SK-N-SH (cell line): ENCODE measurements around the gene PIAS1. TPM values are rescaled to one million over a fixed set of nuclear protein-coding genes. Genes with fewer than 3 reads are reported as not detected.

Experiments used
- CTCF ChIA-PET: fragments of 300-600, 350-600 bp; formaldehyde crosslinking; extraction: SDS; loops from one replicate; lab custom pipeline; 2021; lab: Yijun Ruan, JAX
- POLR2A ChIA-PET: fragments of 350-600 bp; sonication (Branson Sonifier 250); formaldehyde crosslinking; extraction: SDS; loops from one replicate; lab custom pipeline; 2020; ENCODE audit warnings: antibody characterized with exemption, inconsistent platforms; lab: Yijun Ruan, JAX
- DNase-seq: peaks from one replicate; pipeline ENCODE4 v3.0.0; 2012
- H2AFZ ChIP-seq: fragments of 200-600 bp; sonication (generic); 2 replicates; pipeline ENCODE4 v1.8.1; 2016; ENCODE audit warnings: antibody characterized with exemption, mild to moderate bottlenecking, low read depth
- H3F3A ChIP-seq: fragments of 200-600 bp; sonication (generic); replicated peaks from 2 replicates; pipeline ENCODE3; 2016; ENCODE audit warnings: antibody characterized with exemption, mild to moderate bottlenecking; ENCODE audit not compliant: insufficient read depth
- H3K27ac ChIP-seq, 2 experiments: fragments of 200-500 bp in 1 of 2; fragments of 200-600 bp in 1 of 2; sonication (Bioruptor generic) in 1 of 2; sonication (generic), shearing (Covaris generic) in 1 of 2; 2 replicates each; pipeline versions ENCODE4 v1.5.1 to v1.6.1; 2014 to 2016; ENCODE audit warnings: low read depth in 2 of 2, inconsistent platforms in 1 of 2, low read length in 1 of 2, mild to moderate bottlenecking in 1 of 2, mixed read lengths in 1 of 2
- H3K27me3 ChIP-seq: fragments of 200-600 bp; sonication (generic), shearing (Covaris generic); 2 replicates; pipeline ENCODE4 v1.6.1; 2016; ENCODE audit warnings: mixed run types; ENCODE audit not compliant: insufficient read depth
- H3K36me3 ChIP-seq, 2 experiments: fragments of 200-500 bp in 1 of 2; fragments of 200-600 bp in 1 of 2; sonication (Bioruptor generic) in 1 of 2; sonication (generic) in 1 of 2; replicated peaks in 1 of 2; 2 replicates each; pipeline versions ENCODE3 to v1.5.1; 2014 to 2016; ENCODE audit warnings: low read length in 1 of 2, mild to moderate bottlenecking in 1 of 2; ENCODE audit not compliant: insufficient read depth in 2 of 2, control insufficient read depth in 1 of 2
- H3K4me1 ChIP-seq, 2 experiments: fragments of 200-500 bp in 1 of 2; fragments of 200-600 bp in 1 of 2; sonication (Bioruptor generic) in 1 of 2; sonication (generic), shearing (Covaris generic) in 1 of 2; 2 replicates each; pipeline versions ENCODE4 v1.5.1 to v1.6.1; 2014 to 2016; ENCODE audit warnings: low read depth in 1 of 2, low read length in 1 of 2, mixed run types in 1 of 2; ENCODE audit not compliant: insufficient read depth in 2 of 2, control insufficient read depth in 1 of 2
- H3K4me2 ChIP-seq: fragments of 200-600 bp; sonication (generic), shearing (Covaris generic); 2 replicates; pipeline ENCODE4 v1.6.1; 2017; ENCODE audit warnings: mixed run types
- H3K4me3 ChIP-seq, 2 experiments: fragments of 200-500 bp in 1 of 2; fragments of 200-600 bp in 1 of 2; sonication (Bioruptor generic) in 1 of 2; sonication (generic), shearing (Covaris generic) in 1 of 2; 2 replicates each; pipeline versions ENCODE4 v1.5.1 to v1.8.1; 2014 to 2016; ENCODE audit warnings: low read depth in 2 of 2, inconsistent platforms in 1 of 2, low read length in 1 of 2, mild to moderate bottlenecking in 1 of 2, mixed read lengths in 1 of 2, moderate library complexity in 1 of 2
- H3K79me2 ChIP-seq: fragments of 200-600 bp; sonication (generic); 2 replicates; pipeline ENCODE4 v1.8.1; 2017; ENCODE audit warnings: mild to moderate bottlenecking; ENCODE audit not compliant: insufficient read depth
- H3K9ac ChIP-seq: fragments of 200-600 bp; sonication (generic); 2 replicates; pipeline ENCODE4 v1.6.1; 2017; ENCODE audit warnings: mixed run types
- H3K9me2 ChIP-seq: fragments of 200-600 bp; sonication (generic); 2 replicates; pipeline ENCODE4 v1.6.1; 2017; ENCODE audit warnings: mixed run types
- H3K9me3 ChIP-seq: fragments of 200-600 bp; sonication (generic); 2 replicates; pipeline ENCODE4 v1.6.1; 2017; ENCODE audit warnings: mixed run types, mild to moderate bottlenecking, moderate library complexity
- H4K20me1 ChIP-seq: fragments of 200-600 bp; sonication (generic); 2 replicates; pipeline ENCODE4 v1.6.1; 2017; ENCODE audit warnings: mild to moderate bottlenecking, mixed run types; ENCODE audit not compliant: insufficient read depth
- CTCF ChIP-seq: fragments of 200-600 bp; sonication (generic); IDR thresholded peaks from 2 replicates; pipeline ENCODE4 v1.6.1; 2017; ENCODE audit warnings: antibody characterized with exemption, mild to moderate bottlenecking, moderate library complexity
- ELF1 ChIP-seq: IDR thresholded peaks from 2 replicates; pipeline ENCODE4 v1.4.0; 2012
- EZH2phosphoT487 ChIP-seq: fragments of 200-600 bp; sonication (generic); IDR thresholded peaks from 2 replicates; pipeline ENCODE4 v1.6.1; 2017; ENCODE audit warnings: low read depth, mixed run types, mild to moderate bottlenecking, antibody characterized with exemption, moderate library complexity, borderline replicate concordance
- FOXM1 ChIP-seq: IDR thresholded peaks from 2 replicates; pipeline ENCODE4 v1.4.0; 2012; ENCODE audit warnings: low read depth, mild to moderate bottlenecking
- GABPA ChIP-seq: IDR thresholded peaks from 2 replicates; pipeline ENCODE4 v1.4.0; 2012; ENCODE audit warnings: low read depth, mild to moderate bottlenecking
- IRF3 ChIP-seq: fragments of 150-350 bp; IDR thresholded peaks from 2 replicates; pipeline ENCODE4 v1.6.1; 2016; ENCODE audit warnings: mild to moderate bottlenecking, low read depth, low read length
- JUND ChIP-seq: IDR thresholded peaks from 2 replicates; pipeline ENCODE4 v1.4.0; 2012
- MEF2A ChIP-seq: IDR thresholded peaks from 2 replicates; pipeline ENCODE4 v1.4.0; 2012; ENCODE audit warnings: low read depth, borderline replicate concordance
- NRF1 ChIP-seq: IDR thresholded peaks from 2 replicates; pipeline ENCODE4 v1.6.1; 2012; ENCODE audit warnings: low read depth, mild to moderate bottlenecking, low read length
- PBX3 ChIP-seq: IDR thresholded peaks from 2 replicates; pipeline ENCODE4; 2012
- POLR2AphosphoS5 ChIP-seq: IDR thresholded peaks from 2 replicates; pipeline ENCODE4 v1.6.1; 2012; ENCODE audit warnings: low read depth, low read length
- RAD21 ChIP-seq: IDR thresholded peaks from 2 replicates; pipeline ENCODE4 v1.6.1; 2012; ENCODE audit warnings: mild to moderate bottlenecking, low read length
- RCOR1 ChIP-seq: fragments of 150-350 bp; IDR thresholded peaks from 2 replicates; pipeline ENCODE4 v1.6.1; 2017; ENCODE audit warnings: antibody characterized with exemption, low read length
- RFX5 ChIP-seq: IDR thresholded peaks from 2 replicates; pipeline ENCODE4 v1.6.1; 2012; ENCODE audit warnings: mild to moderate bottlenecking, improper control_type of control experiment, low read length
- SIN3A ChIP-seq: IDR thresholded peaks from 2 replicates; pipeline ENCODE4 v1.6.1; 2012; ENCODE audit warnings: low read depth, mild to moderate bottlenecking, low read length, moderate library complexity, borderline replicate concordance
- SMC3 ChIP-seq: IDR thresholded peaks from 2 replicates; pipeline ENCODE4 v1.6.1; 2012; ENCODE audit warnings: low read depth, low read length, improper control_type of control experiment
- TEAD4 ChIP-seq: IDR thresholded peaks from 2 replicates; pipeline ENCODE4 v1.4.0; 2012; ENCODE audit warnings: mild to moderate bottlenecking, borderline replicate concordance; ENCODE audit not compliant: insufficient read depth
- USF1 ChIP-seq: IDR thresholded peaks from 2 replicates; pipeline ENCODE4 v1.4.0; 2012; ENCODE audit warnings: low read depth, borderline replicate concordance
- YY1 ChIP-seq: IDR thresholded peaks from 2 replicates; pipeline ENCODE4 v1.4.0; 2012; ENCODE audit warnings: low read depth, mild to moderate bottlenecking
- WGBS: methylation state at CpG from one replicate; pipeline ENCODE4 v1.1.6; 2017; ENCODE audit warnings: low lambda C conversion rate; 5-methylcytosine and 5-hydroxymethylcytosine counted together
- polyA plus RNA-seq, 3 experiments: library from polyadenylated mRNA; depleted of rRNA; stranded (reverse); fragments of >200 nt; gene quantifications; 2 replicates each; pipeline ENCODE4 v1.2.3, GENCODE V29; 2012

The PIAS1 gene
- polyA plus RNA-seq, 1 of the 3 experiments (the other 2 are of a cell fraction) = 9.0 TPM

GRCh38 chr15:68223171-68223570 is 169.1 kb downstream of the PIAS1 start:
- no peak for DNase-seq
- no peak overlapping the region for H2AFZ ChIP-seq
- H3K4me1 ChIP-seq = peaks cover 6% of the 10 kb centered on the region in 2 experiments; a peak in 1 of 4 replicates
- no peak overlapping the region for H3K27ac ChIP-seq
- peaks cover 0 to 2% of the 10 kb centered on the region in 2 experiments for H3K36me3 ChIP-seq
- peaks cover 11% of the 10 kb centered on the region; the same call in 1 of the 2 replicates for H4K20me1 ChIP-seq
- H3K9ac ChIP-seq = no peak overlapping the region
- no peak overlapping the region for H3K4me3 ChIP-seq
- H3K4me2 ChIP-seq = no peak overlapping the region
- peaks cover 4% of the 10 kb centered on the region for H3F3A ChIP-seq
- no peaks in the 10 kb centered on the region for H3K9me2 ChIP-seq
- ChIA-PET CTCF (no interaction called here), POLR2A (no interaction called here)
- H3K79me2 ChIP-seq = peaks cover 75% of the 10 kb centered on the region
- H3K27me3 ChIP-seq = no peaks in the 10 kb centered on the region
- H3K9me3 ChIP-seq = no peaks in the 10 kb centered on the region
- WGBS = 96% methylated on average over 6 of the region's 6 CpGs
- no peak for TF ChIP-seq PBX3
- TF ChIP-seq CTCF = no peak
- no peak for TF ChIP-seq JUND
- no peak for TF ChIP-seq MEF2A
- no peak for TF ChIP-seq POLR2AphosphoS5
- TF ChIP-seq SMC3 = no peak
- no peak for TF ChIP-seq YY1
- TF ChIP-seq IRF3 = no peak
- no peak for TF ChIP-seq EZH2phosphoT487
- TF ChIP-seq RCOR1 = no peak
- no peak for TF ChIP-seq RAD21
- no peak for TF ChIP-seq SIN3A
- no peak for TF ChIP-seq ELF1
- no peak for TF ChIP-seq FOXM1

DNA sequence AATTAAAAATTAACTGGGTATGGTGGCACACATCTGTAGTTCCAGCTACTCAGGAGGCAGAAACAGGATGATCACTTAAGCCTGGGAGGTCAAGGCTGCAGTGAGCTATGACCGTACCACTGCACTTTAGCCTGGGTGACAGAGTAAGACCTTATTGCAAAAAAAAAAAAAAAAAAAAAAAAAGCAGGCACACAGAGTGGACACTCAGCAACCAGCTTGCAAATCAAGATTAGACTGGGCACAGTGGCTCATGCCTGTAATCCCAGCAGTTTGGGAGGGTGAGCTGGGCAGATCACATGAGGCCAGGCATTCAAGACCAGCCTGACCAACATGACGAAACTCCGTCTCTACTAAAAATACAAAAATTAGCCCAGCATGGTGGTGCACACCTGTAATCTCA is 170.0 kb downstream of the PIAS1 start:
- Histone ChIP-seq H3K9ac (no peak overlapping the region), H3K4me2 (no peak overlapping the region), H3K9me3 (no peaks in the 10 kb centered on the region), H3K79me2 (peaks cover 75% of the 10 kb centered on the region), H3K27ac (no peak overlapping the region), H3K36me3 (no peaks in the 10 kb centered on the region), H2AFZ (no peak overlapping the region), H3K4me3 (no peak overlapping the region), H3K9me2 (no peaks in the 10 kb centered on the region), H3K4me1 (peaks cover 6 to 12% of the 10 kb centered on the region in 2 experiments; a peak in 1 of 4 replicates), H3K27me3 (no peaks in the 10 kb centered on the region), H3F3A (peaks cover 4% of the 10 kb centered on the region), H4K20me1 (peaks cover 12% of the 10 kb centered on the region; the same call in 1 of the 2 replicates)
- POLR2A ChIA-PET = no interaction called here
- CTCF ChIA-PET = interaction anchor here (0.7 to 1.0 kb wide), 2 partner anchors 13 to 14 kb away, joined by 3 read pairs; no protein-coding TSS in a partner anchor
- no peak for TF ChIP-seq CTCF
- no peak for TF ChIP-seq POLR2AphosphoS5
- TF ChIP-seq RFX5 = no peak
- TF ChIP-seq USF1 = no peak
- TF ChIP-seq TEAD4 = no peak
- no peak for TF ChIP-seq NRF1
- TF ChIP-seq SMC3 = no peak
- TF ChIP-seq MEF2A = no peak
- no peak for TF ChIP-seq GABPA
- DNase-seq = no peak
- 64% methylated on average over 3 of the region's 3 CpGs for WGBS
